PC-3 (cell line): Measurements from ENCODE around the gene PACRG.

ENCODE experiments used
- EZH2phosphoT487 ChIP-seq: fragments of 300-600 bp; sonication (generic); IDR thresholded peaks from 2 replicates; pipeline ENCODE4 v1.6.1; 2018; ENCODE audit warnings: mild to moderate bottlenecking, antibody characterized with exemption, low read length, borderline replicate concordance
- TF ChIP-seq, protein P1 (sequence below): fragments of 300-600 bp; sonication (generic); conservative IDR thresholded peaks from 2 replicates; pipeline ENCODE4 v1.5.1; 2017; ENCODE audit warnings: antibody characterized with exemption, low read depth, mild to moderate bottlenecking, low read length

GRCh38 chr6:163188746-163189145, 461.0 kb downstream of the PACRG start:
- TF ChIP-seq, protein P1, sequence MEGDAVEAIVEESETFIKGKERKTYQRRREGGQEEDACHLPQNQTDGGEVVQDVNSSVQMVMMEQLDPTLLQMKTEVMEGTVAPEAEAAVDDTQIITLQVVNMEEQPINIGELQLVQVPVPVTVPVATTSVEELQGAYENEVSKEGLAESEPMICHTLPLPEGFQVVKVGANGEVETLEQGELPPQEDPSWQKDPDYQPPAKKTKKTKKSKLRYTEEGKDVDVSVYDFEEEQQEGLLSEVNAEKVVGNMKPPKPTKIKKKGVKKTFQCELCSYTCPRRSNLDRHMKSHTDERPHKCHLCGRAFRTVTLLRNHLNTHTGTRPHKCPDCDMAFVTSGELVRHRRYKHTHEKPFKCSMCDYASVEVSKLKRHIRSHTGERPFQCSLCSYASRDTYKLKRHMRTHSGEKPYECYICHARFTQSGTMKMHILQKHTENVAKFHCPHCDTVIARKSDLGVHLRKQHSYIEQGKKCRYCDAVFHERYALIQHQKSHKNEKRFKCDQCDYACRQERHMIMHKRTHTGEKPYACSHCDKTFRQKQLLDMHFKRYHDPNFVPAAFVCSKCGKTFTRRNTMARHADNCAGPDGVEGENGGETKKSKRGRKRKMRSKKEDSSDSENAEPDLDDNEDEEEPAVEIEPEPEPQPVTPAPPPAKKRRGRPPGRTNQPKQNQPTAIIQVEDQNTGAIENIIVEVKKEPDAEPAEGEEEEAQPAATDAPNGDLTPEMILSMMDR = no peak
- no peak for TF ChIP-seq EZH2phosphoT487
